Measurements from ENCODE around the gene MAN1B1.

DNA sequence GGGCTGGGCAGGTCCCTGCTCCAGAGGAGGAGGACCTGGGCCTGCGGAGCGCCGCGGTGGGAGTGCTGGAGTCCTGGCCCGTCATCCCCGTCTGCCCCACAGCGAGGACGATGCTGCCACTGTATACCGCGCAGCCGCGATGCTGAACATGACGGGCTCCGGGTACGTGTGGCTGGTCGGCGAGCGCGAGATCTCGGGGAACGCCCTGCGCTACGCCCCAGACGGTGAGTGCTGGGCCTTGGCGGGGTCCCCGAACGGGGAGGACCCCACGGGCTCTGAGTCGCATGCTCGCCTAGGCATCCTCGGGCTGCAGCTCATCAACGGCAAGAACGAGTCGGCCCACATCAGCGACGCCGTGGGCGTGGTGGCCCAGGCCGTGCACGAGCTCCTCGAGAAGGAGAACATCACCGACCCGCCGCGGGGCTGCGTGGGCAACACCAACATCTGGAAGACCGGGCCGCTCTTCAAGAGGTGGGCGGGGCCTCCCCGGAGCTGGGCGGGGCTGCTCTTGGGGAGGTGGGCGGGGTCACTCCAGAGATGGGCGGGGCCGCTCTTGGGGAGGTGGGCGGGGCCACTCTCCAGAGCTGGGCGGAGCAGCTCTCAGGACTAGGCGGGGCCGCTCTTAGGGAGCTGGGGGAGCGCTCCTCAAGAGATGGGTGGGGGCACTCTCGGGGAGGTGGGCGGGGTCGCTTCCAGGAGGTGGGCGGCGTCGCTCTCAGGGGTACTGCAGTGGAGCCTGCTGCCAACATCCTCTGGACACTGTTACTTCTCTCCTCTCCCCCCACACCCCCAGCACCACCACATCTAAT is 70.0 kb downstream of the MAN1B1 start:
- TF ChIP-seq GATA2 (IDR thresholded peaks at IDR 0.05; ENCODE audit: insufficient read depth, insufficient read length, low read depth, low read length) = no peak
- TF ChIP-seq, protein P1, sequence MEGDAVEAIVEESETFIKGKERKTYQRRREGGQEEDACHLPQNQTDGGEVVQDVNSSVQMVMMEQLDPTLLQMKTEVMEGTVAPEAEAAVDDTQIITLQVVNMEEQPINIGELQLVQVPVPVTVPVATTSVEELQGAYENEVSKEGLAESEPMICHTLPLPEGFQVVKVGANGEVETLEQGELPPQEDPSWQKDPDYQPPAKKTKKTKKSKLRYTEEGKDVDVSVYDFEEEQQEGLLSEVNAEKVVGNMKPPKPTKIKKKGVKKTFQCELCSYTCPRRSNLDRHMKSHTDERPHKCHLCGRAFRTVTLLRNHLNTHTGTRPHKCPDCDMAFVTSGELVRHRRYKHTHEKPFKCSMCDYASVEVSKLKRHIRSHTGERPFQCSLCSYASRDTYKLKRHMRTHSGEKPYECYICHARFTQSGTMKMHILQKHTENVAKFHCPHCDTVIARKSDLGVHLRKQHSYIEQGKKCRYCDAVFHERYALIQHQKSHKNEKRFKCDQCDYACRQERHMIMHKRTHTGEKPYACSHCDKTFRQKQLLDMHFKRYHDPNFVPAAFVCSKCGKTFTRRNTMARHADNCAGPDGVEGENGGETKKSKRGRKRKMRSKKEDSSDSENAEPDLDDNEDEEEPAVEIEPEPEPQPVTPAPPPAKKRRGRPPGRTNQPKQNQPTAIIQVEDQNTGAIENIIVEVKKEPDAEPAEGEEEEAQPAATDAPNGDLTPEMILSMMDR (IDR thresholded peaks at IDR 0.05; ENCODE audit: extremely low read depth in 1 of 2, insufficient read depth in 1 of 2, low read depth in 1 of 2, low read length in 2 of 2) = no peak
- TF ChIP-seq POLR2AphosphoS5 (IDR thresholded peaks at IDR 0.05; ENCODE audit: insufficient read depth, low read depth, low read length) = no peak
- TF ChIP-seq, protein P2, sequence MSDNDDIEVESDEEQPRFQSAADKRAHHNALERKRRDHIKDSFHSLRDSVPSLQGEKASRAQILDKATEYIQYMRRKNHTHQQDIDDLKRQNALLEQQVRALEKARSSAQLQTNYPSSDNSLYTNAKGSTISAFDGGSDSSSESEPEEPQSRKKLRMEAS (IDR thresholded peaks at IDR 0.05; ENCODE audit: insufficient read depth, insufficient read length) = no peak
- TF ChIP-seq POLR2A (IDR thresholded peaks at IDR 0.05; ENCODE audit: low read depth, low read length) = no peak
- peak; percentile 59 for TF ChIP-seq EZH2 (IDR thresholded peaks at IDR 0.05; ENCODE audit: borderline replicate concordance, low read depth, low read length, severe bottlenecking)
- TF ChIP-seq JUN (IDR thresholded peaks at IDR 0.05; ENCODE audit: borderline replicate concordance, insufficient read depth, insufficient read length, low read depth) = no peak

Data from endothelial cell of umbilical vein (primary cell).